ENCODE results near the gene RPL27. TPM values are rescaled to one million over a fixed set of nuclear protein-coding genes. Genes with fewer than 3 reads are reported as not detected.

The RPL27 gene
- total RNA-seq, 2 donors from 2014 or later, result 1,110 to 1,208 TPM

DNA sequence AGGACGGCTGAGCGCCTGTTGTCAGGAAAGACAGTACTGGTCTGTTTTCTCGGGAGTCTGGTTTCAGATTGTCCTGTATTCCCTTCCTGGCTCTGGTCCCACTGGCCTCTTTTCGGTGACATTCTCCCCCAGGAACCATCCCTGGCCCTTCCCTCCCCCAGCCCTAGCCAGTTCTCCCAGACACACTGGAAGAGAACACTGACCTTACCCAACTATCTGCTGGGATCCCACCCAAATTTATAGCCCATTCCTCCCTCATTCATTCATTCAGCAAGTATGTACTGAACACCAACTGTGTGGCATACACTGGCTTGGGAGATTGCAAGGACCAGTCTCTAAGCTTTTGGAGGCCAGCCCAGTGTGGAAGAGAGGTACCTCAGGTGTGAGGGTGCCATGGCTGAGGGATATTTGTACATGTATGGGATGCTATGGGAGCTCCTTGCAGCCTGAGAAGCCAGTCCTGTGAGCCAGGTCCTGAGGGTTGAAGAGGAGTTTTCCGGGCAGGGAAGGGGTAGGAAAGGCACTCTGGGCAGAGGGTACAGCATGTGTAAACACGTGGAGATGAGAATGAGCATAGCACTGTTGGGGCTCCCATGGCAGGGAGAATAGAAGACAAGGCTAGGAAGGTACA is 32.0 kb downstream of the RPL27 start:
- DNase-seq (ENCODE audit: low spot score), result no peak
- intact Hi-C loops (cut with DNase I), result no loop called here

DNA sequence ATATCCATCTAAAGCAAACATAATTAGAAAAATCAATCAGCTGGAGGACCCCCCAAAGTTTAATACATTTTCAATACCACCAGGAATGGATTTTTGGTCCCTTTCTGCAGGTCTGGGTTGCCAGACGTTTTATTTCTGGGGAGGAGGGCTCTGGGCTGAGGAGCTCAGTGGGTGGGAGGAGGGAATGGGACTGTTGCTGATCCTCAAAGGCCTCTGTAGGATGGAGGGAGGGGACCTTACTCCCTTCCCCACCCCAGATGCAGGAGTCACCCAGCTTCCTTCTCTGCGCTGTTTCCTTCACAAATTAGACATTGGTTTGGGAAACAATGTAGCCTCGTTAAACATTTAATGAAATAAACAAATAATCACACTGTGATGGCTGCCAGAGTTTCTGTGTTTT is 33.4 kb downstream of the RPL27 start:
- DNase-seq (ENCODE audit: low spot score), result peak; percentile 1
- intact Hi-C loops (cut with DNase I), result no loop called here

DNA sequence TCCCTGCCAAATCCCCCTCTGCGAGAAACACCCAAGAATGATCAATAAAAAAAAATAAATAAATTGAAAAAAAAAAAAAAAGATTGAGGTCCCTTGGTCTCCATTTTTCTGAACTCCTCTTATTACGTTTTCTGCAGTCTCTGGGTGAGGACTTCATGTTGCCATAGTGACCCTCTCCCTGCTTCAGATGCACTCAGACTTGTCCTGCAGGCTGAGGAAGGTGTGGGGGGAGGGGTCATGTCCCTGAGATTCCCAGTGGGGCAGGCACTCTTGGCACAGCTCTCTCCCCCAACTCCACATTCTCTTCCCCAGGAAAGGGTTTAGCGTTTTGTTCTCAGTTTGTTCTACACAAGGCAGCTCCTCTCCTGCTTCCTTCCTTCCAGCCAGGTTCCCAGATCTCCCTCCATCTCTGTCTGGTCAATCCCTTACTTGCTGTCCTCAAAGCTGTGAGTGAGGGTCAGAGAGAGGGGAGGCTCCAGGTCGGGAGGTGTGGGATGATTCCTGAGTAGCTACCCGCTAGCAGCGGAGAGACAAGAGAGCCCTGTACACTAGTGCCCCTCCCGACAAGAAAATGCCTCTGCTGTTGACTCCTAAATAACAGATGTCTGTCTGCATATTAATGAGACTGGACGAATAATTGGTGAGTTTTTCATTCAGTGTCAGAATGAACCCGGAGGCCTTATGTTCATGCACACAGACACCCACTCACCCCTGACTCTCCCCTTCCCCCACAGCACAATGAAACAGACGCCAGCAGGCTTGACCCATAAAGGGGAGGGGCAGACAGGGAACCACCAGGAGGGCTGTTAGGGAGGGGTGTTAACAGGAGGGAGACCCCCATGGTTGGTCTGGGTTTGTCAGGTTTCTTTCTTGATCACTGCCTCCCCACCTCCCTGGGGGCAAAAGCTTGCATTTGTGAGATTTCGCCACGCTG is 36.0 kb downstream of the RPL27 start:
- intact Hi-C loops (cut with DNase I), result no loop called here
- peak; percentile 23 for DNase-seq (ENCODE audit: low spot score)

DNA sequence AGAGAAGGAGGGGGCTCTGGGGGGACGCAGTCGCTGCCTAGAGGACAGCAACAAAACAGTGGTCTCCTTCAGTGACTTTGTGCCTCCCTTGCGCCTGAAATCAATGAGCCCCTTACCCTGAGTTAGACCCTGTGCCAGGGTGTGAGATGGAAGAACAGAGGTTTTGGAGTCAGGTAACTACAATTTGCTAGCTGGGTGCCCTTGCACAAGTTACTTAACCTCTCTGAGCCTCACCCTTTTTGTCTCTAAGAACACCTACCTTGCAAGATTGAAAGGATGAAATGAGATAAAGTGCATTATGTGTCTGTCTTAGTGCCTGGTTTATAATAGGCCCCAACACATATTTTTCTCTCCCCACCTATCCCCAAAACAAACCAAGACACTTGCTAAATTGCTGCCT is 36.7 kb downstream of the RPL27 start:
- intact Hi-C loops (cut with DNase I), result no loop called here
- DNase-seq (ENCODE audit: low spot score), result no peak

DNA sequence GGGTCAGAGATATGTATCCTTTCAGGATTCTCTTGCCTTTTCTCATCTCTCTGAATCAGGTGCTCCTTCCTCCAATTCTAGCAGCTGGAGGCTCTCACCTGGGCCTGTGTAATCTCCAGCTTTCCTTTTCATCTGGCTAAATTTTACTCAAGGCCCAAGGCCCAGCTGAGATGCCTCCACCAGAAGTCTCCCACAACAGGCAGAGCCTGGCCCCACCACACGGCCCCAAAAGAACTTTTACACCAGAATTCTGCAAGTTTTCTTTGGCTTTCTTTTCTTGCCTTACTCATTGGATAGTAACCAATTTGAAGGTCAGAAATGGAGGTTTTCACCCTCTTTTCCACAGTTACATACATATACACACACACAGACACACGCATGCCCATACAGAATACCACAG is 41.4 kb downstream of the RPL27 start:
- peak; percentile 53 for DNase-seq (ENCODE audit: low spot score)
- intact Hi-C loops (cut with DNase I), result no loop called here

DNA sequence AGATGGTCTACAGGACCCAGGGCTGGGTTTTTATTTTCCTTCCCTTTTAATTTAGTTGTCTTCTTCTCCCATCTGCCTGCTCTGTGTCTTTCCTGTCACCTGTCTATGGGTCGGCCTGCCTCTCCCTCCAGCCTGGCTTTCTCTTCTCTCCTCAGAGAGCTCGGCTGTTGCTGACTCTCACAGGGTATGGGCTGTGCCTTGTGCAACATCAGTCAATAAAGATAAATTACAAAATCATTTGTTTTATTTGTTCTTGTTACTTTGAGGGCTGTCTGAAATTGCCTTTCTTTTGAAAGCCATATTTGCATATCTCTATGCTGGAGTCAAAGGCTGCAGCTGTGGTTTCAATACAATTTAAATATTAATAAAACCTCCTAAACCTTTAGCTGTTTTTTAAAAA is 42.4 kb downstream of the RPL27 start:
- DNase-seq (ENCODE audit: low spot score), result no peak

DNA sequence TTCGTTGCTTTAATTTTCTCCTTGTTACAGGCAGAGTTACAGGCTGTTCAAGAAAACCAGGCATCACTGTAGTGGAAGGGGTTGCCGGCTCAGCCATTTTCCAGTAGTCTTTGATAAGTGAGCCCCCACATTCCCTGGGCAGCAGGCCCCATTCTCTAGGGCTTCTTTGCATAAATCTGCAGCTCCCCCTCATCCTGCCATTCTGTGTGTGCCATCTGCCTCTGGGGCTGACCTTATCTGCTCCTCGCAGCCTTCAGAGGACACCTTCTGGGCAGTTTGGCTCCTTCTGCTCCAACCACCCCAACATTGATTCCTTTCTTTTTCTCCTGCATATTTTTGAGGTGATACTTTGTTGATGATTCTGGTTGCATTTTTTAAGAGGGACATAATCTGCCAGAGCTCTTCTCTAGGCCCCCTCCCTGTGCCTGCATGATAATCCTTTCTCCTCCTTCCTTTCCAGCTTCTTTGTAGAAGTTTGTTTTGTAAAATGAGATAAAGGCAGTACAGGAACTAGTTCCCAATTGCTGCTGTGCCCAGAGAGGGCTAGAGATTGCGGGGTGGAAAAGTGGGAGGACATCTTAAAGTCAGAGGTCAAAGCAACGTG is 43.9 kb downstream of the RPL27 start:
- intact Hi-C loops (cut with DNase I), result no loop called here
- no peak for DNase-seq (ENCODE audit: low spot score)

More for the DNA sequence above, 42.4 kb downstream of the RPL27 start:
- intact Hi-C loops (cut with DNase I), result no loop called here

DNA sequence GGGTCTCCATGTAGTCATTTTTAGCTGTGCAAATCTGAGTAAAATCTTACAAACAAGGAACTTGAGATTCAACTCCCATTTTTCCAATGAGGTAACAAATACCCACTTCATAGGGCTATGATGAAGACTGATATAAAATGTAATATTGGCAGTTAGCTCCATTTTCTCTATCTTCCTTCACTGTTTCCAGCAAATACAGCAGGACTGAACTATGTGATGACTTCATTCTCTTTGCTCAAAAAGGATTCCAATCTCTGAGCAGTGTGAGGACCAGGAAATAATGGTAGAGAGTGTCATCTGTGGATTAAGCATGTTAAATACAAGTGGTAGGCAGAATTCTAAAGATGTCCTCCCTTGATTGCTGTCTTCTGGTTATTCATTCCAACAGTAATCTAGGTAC is 45.1 kb downstream of the RPL27 start:
- intact Hi-C loops (cut with DNase I), result no loop called here
- DNase-seq (ENCODE audit: low spot score), result no peak

DNA sequence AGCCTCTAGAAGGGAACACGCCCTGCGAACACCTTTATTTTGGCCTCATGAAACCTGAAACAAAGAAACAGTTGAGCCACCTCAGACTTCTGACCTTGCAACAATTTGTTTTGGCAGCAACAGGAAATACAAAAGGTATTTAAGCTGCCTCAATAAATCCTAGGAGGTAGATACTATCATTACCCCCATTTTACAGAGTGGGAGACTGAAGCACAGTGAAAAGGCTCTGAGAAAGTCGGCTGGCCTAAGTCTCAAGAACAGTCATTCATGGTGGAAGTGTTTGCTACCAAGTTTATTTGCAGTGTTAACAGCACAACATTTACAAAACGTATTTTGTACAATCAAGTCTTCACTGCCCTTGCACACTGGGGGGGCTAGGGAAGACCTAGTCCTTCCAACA is 45.8 kb downstream of the RPL27 start:
- intact Hi-C loops (cut with DNase I), result no loop called here

DNA sequence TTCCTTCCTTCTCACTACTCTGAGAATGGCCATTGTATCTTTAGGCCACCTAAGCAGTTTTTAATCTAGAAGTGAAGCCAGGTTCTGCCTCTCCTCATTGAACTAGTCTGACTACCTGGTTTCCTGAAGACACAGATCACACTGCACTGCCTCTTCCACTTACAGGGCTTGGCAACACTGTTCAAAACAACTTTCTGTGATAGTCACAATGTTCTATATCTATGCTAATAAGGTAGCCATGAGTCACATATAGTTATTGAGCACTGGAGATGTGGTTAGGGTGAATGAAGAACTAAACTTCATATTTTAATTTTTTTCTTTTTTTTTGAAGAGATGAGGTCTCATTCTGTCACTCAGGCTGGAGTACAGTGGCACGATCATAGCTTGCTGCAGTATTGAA is 53.8 kb downstream of the RPL27 start:
- DNase-seq (ENCODE audit: low spot score), result no peak
- intact Hi-C loops (cut with DNase I), result no loop called here

More for the DNA sequence above, 45.8 kb downstream of the RPL27 start:
- no peak for DNase-seq (ENCODE audit: low spot score)

Other genes with a start within 250 kb of the RPL27 start
- 10 to 100 TPM; 46.3 to 56.8 TPM for gene RAMP2, start 237.2 kb upstream of the RPL27 start, total RNA-seq
- gene VPS25, start 225.0 kb upstream of the RPL27 start, total RNA-seq, result 10 to 100 TPM; 25.9 to 35.1 TPM
- under 1 TPM in 1 of 2 donors, not detected in 1; 0.05 TPM for gene WNK4, start 217.8 kb upstream of the RPL27 start, total RNA-seq
- 10 to 100 TPM; 37.5 to 41.1 TPM for gene COA3, start 199.7 kb upstream of the RPL27 start, total RNA-seq
- under 1 TPM in 1 of 2 donors, not detected in 1; 0.95 TPM for gene CNTD1, start 199.6 kb upstream of the RPL27 start, total RNA-seq
- gene BECN1, start 174.1 kb upstream of the RPL27 start, total RNA-seq, result 10 to 100 TPM; 78.6 to 88.3 TPM
- 10 to 100 TPM; 68.2 to 80.6 TPM for gene PSME3, start 165.0 kb upstream of the RPL27 start, total RNA-seq
- gene AOC2, start 153.8 kb upstream of the RPL27 start, total RNA-seq, result under 1 TPM; 0.86 to 0.88 TPM
- gene AOC3, start 147.2 kb upstream of the RPL27 start, total RNA-seq, result 100 to 1,000 TPM; 223 to 342 TPM
- not detected for gene G6PC1, start 97.6 kb upstream of the RPL27 start, total RNA-seq
- 10 to 100 TPM; 22.7 to 34.2 TPM for gene AARSD1, start 34.0 kb upstream of the RPL27 start, total RNA-seq
- gene PTGES3L, start 18.3 kb upstream of the RPL27 start, total RNA-seq, result 10 to 100 TPM in 1 of 2 donors, 1 to 10 TPM in 1; 9.9 to 11.2 TPM
- 10 to 100 TPM; 10.6 to 14.1 TPM for gene RUNDC1, start 17.9 kb upstream of the RPL27 start, total RNA-seq
- 10 to 100 TPM; 23.9 to 24.1 TPM for gene IFI35, start 8.4 kb downstream of the RPL27 start, total RNA-seq
- gene VAT1, start 24.0 kb downstream of the RPL27 start, total RNA-seq, result 100 to 1,000 TPM; 247 to 267 TPM
- gene RND2, start 26.8 kb downstream of the RPL27 start, total RNA-seq, result 1 to 10 TPM; 1.9 to 2.2 TPM
- gene BRCA1, start 126.9 kb downstream of the RPL27 start, total RNA-seq, result 1 to 10 TPM; 4.6 to 5.9 TPM
- gene NBR1, start 172.8 kb downstream of the RPL27 start, total RNA-seq, result 10 to 100 TPM; 64.7 to 69.1 TPM
- gene TMEM106A, start 213.5 kb downstream of the RPL27 start, total RNA-seq, result 10 to 100 TPM; 18.4 to 19.9 TPM
- gene CCDC200, start 230.2 kb downstream of the RPL27 start, total RNA-seq, result not detected
- over 10,000 TPM; 14,833 to 15,009 TPM for gene RNU2-1, start 235.6 kb downstream of the RPL27 start, total RNA-seq